ENCODE results near the gene C10orf53.

- no peak for TF ChIP-seq POLR2A (IDR thresholded peaks at IDR 0.05; ENCODE audit: low read depth, low read length)
- TF ChIP-seq POLR2AphosphoS5 (IDR thresholded peaks at IDR 0.05; ENCODE audit: low read depth, low read length): no peak
- no peak for TF ChIP-seq TAF1 (IDR thresholded peaks at IDR 0.05; ENCODE audit: borderline replicate concordance, low read depth, low read length)
Observed at GRCh38 chr10:49649294-49649693, 30.2 kb upstream of the C10orf53 start.
